LNCAP (cell line): ENCODE results near the gene ANKRD44.

Experiments
- CTCF ChIP-seq: fragments of 450-650 bp; IDR thresholded peaks from 2 replicates; pipeline ENCODE4 v1.5.1; 2017; ENCODE audit warnings: mild to moderate bottlenecking

Gene ANKRD44

GRCh38 chr2:197079832-197080555 is 230.6 kb downstream of the ANKRD44 start:
- TF ChIP-seq CTCF, result no peak

GRCh38 chr2:197079414-197079813 is 231.2 kb downstream of the ANKRD44 start:
- TF ChIP-seq CTCF, result no peak

GRCh38 chr2:197078535-197078934 is 232.0 kb downstream of the ANKRD44 start:
- TF ChIP-seq CTCF, result no peak

- TF ChIP-seq CTCF, result no peak
These were observed 233.2 kb downstream of the ANKRD44 start for GRCh38 chr2:197077336-197077735.

- TF ChIP-seq CTCF, result no peak
These were observed 233.9 kb downstream of the ANKRD44 start for GRCh38 chr2:197076652-197077051.

- peak; percentile 46; the same call in 1 of the 2 replicates for TF ChIP-seq CTCF
These were observed 234.7 kb downstream of the ANKRD44 start for GRCh38 chr2:197075754-197076337.

GRCh38 chr2:197075281-197075680 is 235.3 kb downstream of the ANKRD44 start:
- no peak for TF ChIP-seq CTCF
